Activated CD8-positive, alpha-beta memory T cell treated with anti-CD3 and anti-CD28 coated beads, Interleukin-2, amount 50 U/mL, for 4 hours (primary cell): ENCODE data around the gene HSPD1.
"Not testable (repeated sequence)": the region's sequence is repeated elsewhere in the genome, so short reads cannot be mapped to it uniquely, and the experiment has no call there.

Experiments
- DNase-seq: peaks from one replicate; pipeline ENCODE4 v3.0.0-alpha.2; 2020

Gene HSPD1

GRCh38 chr2:197495433-197496134, 4.1 kb downstream of the HSPD1 start:
- DNase-seq, result no peak

GRCh38 chr2:197487385-197487784, 12.3 kb downstream of the HSPD1 start:
- DNase-seq, result no peak

DNA sequence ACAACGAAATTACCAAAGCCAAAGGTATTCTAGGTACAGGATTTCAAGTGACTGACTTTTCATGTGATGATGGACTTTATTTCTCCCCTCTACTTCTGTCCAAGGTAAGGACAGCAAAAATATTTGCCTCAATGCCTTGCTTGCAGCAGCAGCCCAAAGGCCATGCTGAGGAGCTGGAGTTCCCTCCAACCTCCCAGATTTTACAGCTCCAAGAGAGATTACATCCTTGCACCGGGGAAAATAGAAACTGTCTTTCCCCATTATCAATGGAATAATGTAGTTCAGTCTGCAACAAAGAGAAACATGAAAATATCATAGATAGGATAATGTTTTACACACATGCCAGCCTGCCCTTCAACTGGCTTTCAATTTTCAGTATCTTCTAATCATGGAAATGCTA, 13.5 kb downstream of the HSPD1 start:
- DNase-seq, result no peak

DNA sequence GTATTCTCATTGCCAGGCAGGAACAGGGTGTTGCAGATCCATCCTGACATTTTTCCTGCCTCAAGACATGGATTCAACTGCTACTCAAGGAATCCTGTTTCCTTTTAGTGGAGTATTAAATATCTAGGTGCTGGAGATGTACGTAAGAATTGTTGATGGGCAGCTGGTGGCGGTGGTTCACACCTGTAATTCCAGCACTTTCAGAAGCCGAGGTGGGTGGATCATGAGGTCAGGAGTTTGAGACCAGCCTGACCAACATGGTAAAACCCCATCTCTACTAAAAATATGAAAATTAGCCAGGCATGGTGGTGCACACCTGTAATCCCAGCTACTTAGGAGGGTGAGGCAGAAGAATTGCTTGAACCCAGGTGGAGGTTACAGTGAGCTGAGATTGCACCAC, 15.4 kb downstream of the HSPD1 start:
- not testable (repeated sequence) for DNase-seq

- DNase-seq, result no peak
These were observed 19.2 kb downstream of the HSPD1 start for GRCh38 chr2:197480165-197481036.

- no peak for DNase-seq
These were observed 21.8 kb downstream of the HSPD1 start for GRCh38 chr2:197477797-197478196.

DNA sequence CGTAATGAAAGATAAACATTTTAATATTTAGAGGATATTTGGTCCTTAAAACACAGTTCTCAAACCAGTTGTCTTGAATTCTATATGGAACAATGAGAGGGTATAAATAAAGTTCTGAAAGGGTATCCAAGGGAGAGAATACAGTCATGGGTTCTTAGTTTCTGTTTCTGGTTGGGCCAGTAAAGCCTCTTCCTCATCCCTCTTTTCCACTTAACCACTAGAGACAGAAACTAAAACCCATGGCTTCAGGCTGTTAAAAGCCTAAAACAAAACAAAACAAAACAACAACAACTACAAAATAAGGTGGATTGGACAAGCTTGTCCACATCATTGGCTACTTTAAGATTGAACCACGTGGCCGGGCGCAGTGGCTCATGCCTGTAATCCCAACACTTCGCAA, 27.5 kb downstream of the HSPD1 start:
- DNase-seq, result no peak

DNA sequence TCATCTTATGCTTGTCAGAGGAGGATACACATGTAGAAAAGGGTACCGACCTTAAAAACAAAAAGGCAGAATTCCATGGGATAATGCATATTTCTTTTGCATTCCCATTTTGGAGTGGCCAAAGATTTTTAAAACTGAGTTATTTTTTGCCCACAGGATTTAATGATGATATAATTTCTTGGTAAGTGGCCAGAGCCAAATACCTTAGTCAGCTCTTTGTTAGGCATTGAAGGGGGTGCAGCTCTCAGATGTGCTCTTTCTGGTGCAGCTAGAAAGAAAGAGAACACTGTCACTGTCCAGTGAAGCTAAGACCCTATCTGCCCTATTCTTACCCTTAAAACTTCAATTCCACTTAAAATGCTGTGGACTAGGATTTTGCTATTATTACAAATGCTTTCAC, 35.5 kb downstream of the HSPD1 start:
- DNase-seq, result no peak

- DNase-seq, result no peak
These were observed 38.6 kb downstream of the HSPD1 start for GRCh38 chr2:197461057-197461456.

GRCh38 chr2:197460649-197461048, 39.0 kb downstream of the HSPD1 start:
- no peak for DNase-seq

- no peak for DNase-seq
These were observed 44.2 kb downstream of the HSPD1 start for GRCh38 chr2:197455428-197455827.

DNA sequence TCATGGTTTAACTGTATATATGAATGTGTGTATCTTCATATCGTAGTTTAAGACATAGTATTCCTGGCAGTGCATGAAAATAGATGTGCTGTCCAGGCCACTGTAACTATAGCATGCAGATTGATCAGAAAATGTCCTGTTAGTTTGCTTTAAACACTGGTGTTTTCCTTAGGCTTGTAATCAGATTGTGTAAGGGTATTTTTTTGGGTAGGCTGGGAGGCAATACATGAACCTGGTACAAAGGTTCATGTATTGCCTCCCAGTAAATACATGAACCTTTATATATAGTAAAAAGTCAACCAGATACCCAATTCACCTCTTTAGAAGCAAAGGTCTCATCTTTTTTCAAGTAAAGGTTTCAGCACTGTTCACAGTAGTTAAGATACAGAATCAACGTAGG, 44.7 kb downstream of the HSPD1 start:
- no peak for DNase-seq

- DNase-seq, result no peak
These were observed 45.7 kb downstream of the HSPD1 start for GRCh38 chr2:197453914-197454398.

DNA sequence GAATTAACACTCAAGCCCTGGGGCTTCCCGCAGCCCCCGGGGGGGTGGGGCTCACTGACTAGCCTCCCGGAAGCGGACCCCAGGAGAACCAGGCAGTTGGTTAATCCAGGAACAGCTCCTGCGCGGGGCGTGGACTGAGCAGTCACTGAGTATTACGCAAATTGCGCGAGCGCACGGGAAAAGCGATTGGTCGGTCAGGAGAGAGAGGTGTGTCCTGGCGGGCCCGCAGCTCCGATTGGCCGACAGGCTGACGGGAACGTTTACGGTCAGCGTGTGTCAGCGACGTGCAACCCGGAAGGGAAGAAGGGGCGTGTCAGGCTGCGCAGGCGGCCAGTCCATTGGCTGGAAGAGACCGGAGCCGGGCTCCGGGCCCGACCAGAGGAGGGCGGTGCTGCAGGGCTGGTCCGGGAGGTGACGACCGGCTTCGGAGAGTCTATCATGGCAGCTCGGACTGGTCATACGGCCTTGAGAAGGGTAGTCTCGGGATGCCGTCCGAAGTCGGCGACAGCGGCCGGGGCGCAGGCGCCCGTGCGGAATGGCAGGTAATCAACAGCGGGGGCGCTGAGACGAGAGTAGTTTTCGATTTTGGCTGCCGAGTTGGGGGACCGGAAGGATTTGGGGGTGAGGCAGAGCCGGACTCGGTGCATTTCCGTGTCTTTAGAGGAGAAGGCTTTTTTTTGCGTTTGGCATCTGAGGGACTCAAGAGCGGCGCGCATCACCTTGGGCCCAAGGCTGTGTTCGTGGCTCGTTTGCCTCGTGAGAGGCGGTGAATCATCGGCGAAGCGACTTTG, 46.3 kb downstream of the HSPD1 start, which contains the start of gene COQ10B:
Gene COQ10B (plus strand): TSS at position 430 of the 791 bp plus-strand sequence. CDS start 9 bp downstream, at position 439.
- DNase-seq, result peak; percentile 97

DNA sequence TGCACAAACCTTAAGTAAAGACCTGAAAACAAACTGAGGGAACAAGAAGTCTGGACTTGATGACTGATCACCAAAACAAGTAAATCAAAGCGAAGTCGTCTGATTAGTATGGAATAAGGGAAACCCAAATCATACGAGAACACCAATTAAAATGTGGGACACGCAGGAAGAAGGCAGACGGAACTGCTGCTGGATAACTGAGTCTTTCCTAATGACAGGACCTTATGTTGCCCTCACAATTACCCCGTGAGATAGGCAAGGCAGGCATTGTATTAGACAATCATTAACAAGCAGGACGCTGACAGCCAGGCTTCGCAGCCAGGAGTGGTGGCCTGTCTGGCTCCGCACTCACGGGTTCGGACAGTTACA, 46.9 kb downstream of the HSPD1 start:
- DNase-seq, result no peak

GRCh38 chr2:197450935-197451358, 48.7 kb downstream of the HSPD1 start:
- DNase-seq, result not testable (repeated sequence)

DNA sequence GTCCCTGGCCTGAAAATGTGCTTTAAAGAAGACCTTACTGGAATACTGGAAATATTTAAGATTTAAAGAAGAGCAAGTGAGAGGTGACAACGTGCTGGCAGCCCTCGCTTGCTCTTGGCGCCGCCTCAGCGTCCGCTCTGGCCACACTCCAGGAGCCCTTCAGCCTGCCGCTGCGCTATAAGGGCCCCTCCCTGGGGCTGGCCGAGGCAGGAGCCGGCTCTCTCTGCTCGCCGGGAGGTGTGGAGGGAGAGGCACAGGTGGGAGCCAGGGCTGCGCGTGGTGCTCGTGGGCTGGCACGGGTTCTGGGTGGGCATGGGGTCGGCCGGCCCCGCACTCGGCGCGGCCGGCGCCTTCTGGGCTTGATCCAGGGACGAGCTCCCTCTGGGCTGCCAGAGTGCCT, 49.2 kb downstream of the HSPD1 start:
- DNase-seq, result no peak

GRCh38 chr2:197446844-197447243, 52.8 kb downstream of the HSPD1 start:
- no peak for DNase-seq

DNA sequence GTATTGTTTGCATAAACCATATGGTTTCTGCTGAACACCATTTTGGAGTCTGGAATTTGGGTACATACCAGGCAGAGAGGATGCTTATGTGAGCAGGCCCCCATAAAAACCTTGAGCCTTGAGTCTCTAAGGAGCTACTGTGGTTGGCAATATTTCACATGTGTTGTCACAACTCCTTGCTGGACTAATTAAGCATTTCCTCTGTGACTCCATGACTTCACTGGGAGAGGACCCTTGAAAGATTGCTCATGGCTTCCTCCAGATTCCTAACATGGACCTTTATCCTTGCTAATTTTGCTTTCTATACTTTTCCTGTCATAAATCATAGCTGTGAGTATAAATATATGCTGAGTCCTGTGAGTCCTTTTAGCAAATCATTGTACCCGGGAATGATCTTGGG, 53.9 kb downstream of the HSPD1 start:
- DNase-seq, result no peak

DNA sequence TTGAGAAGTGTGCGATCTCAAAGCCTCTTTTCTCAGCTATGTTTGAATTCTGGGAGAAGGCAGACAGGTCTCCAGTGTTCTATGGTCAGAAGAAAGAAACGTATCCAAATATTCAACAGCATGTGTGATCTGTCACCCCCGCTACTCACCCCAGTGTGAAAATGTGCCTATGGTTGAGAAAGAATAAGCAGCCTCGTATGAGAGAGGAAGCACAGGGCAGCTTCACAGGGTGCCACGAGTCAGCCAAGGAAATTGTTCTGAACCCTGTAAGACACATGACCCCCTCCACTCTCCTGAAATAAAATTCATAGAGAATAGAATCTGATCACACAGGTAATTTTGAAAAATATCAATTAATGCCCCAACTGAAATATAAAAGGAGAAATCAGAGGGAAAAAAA, 56.8 kb downstream of the HSPD1 start:
- DNase-seq, result no peak

DNA sequence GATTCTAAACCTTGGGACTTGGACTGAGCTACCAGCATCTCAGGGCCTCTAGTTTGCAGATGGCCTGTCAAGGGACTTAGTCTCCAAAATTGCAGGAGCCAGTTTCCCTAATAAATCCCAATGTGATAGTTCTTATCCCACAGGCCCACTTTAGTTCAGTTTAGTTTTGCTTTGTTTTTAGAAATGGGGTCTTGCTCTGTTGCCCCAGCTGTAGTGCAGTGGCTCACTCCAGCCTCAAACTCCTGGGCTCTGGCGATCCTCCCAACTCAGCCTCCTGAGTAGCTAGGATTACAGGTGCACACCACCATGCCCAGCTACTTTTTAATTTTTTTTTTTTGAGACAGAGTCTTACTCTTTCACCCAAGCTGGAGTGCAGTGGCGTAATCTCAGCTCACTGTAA, 62.3 kb downstream of the HSPD1 start:
- DNase-seq, result no peak
